Measurements from ENCODE around the gene PURB.

PURB gene

GRCh38 chr7:44912775-44913347 is 27.5 kb upstream of the PURB start:
- no peak for DNase-seq
- H3K36me3 ChIP-seq: no peaks in the 10 kb centered on the region
- H3K27me3 ChIP-seq (ENCODE audit: insufficient read depth, low read depth, severe bottlenecking): no peaks in the 10 kb centered on the region
- no peak overlapping the region for H3K4me3 ChIP-seq (ENCODE audit: low read depth, low read length)
- H3K9me3 ChIP-seq (ENCODE audit: severe bottlenecking): no peaks in the 10 kb centered on the region
- no peak for TF ChIP-seq CTCF (IDR thresholded peaks at IDR 0.05; ENCODE audit: low read depth, low read length)
- H3K27ac ChIP-seq: no peak overlapping the region

- TF ChIP-seq CTCF (IDR thresholded peaks at IDR 0.05; ENCODE audit: low read depth, low read length): no peak
- Histone ChIP-seq H3K4me3 (ENCODE audit: low read depth, low read length) (no peak overlapping the region), H3K27me3 (ENCODE audit: insufficient read depth, low read depth, severe bottlenecking) (no peaks in the 10 kb centered on the region), H3K36me3 (no peaks in the 10 kb centered on the region), H3K9me3 (ENCODE audit: severe bottlenecking) (no peaks in the 10 kb centered on the region), H3K27ac (no peak overlapping the region)
- no peak for DNase-seq
Measured at GRCh38 chr7:44911911-44912310, 26.6 kb upstream of the PURB start.

GRCh38 chr7:44909596-44910389 is 24.5 kb upstream of the PURB start:
- H3K36me3 ChIP-seq: no peaks in the 10 kb centered on the region
- H3K4me3 ChIP-seq (ENCODE audit: low read depth, low read length): no peak overlapping the region
- DNase-seq: no peak
- H3K27me3 ChIP-seq (ENCODE audit: insufficient read depth, low read depth, severe bottlenecking): no peaks in the 10 kb centered on the region
- TF ChIP-seq CTCF (IDR thresholded peaks at IDR 0.05; ENCODE audit: low read depth, low read length): no peak
- H3K27ac ChIP-seq: no peak overlapping the region
- H3K9me3 ChIP-seq (ENCODE audit: severe bottlenecking): no peaks in the 10 kb centered on the region

- Histone ChIP-seq H3K36me3 (no peaks in the 10 kb centered on the region), H3K27me3 (ENCODE audit: insufficient read depth, low read depth, severe bottlenecking) (no peaks in the 10 kb centered on the region), H3K27ac (no peak overlapping the region), H3K4me3 (ENCODE audit: low read depth, low read length) (no peak overlapping the region), H3K9me3 (ENCODE audit: severe bottlenecking) (no peaks in the 10 kb centered on the region)
- no peak for TF ChIP-seq CTCF (IDR thresholded peaks at IDR 0.05; ENCODE audit: low read depth, low read length)
- no peak for DNase-seq
Measured at GRCh38 chr7:44906965-44907364, 21.6 kb upstream of the PURB start.

- Histone ChIP-seq H3K36me3 (no peaks in the 10 kb centered on the region), H3K27ac (no peak overlapping the region), H3K27me3 (ENCODE audit: insufficient read depth, low read depth, severe bottlenecking) (no peaks in the 10 kb centered on the region), H3K4me3 (ENCODE audit: low read depth, low read length) (no peak overlapping the region), H3K9me3 (ENCODE audit: severe bottlenecking) (no peaks in the 10 kb centered on the region)
- no peak for TF ChIP-seq CTCF (IDR thresholded peaks at IDR 0.05; ENCODE audit: low read depth, low read length)
- DNase-seq: no peak
Measured at GRCh38 chr7:44905002-44905635, 19.8 kb upstream of the PURB start.

All from WERI-Rb-1 (cell line).